ENCODE measurements around the gene SNU13.
"Not testable (repeated sequence)": the region's sequence is repeated elsewhere in the genome, so short reads cannot be mapped to it uniquely, and the experiment has no call there.

SNU13 gene

GRCh38 chr22:41697126-41697775 is 8.6 kb upstream of the SNU13 start:
- Histone ChIP-seq H3K9me3 (replicated peaks; ENCODE audit: low read length) (no peaks in the 10 kb centered on the region), H3K4me3 (ENCODE audit: low read length) (peak overlapping the region; percentile 34), H3K4me1 (ENCODE audit: control insufficient read depth, insufficient read depth, low read length) (peaks cover 14% of the 10 kb centered on the region), H3K36me3 (ENCODE audit: insufficient read depth, low read length) (peaks cover 9% of the 10 kb centered on the region), H3K9ac (ENCODE audit: low read depth, low read length) (peak overlapping the region; percentile 19), H3K27me3 (ENCODE audit: control insufficient read depth, insufficient read depth, low read length) (no peaks in the 10 kb centered on the region), H3K4me2 (ENCODE audit: low read length) (peak overlapping the region; percentile 69)

GRCh38 chr22:41696703-41697102 is 8.0 kb upstream of the SNU13 start:
- H3K4me2 ChIP-seq (ENCODE audit: low read length), result no peak overlapping the region
- peak overlapping the region; percentile 19 for H3K9ac ChIP-seq (ENCODE audit: low read depth, low read length)
- H3K9me3 ChIP-seq (replicated peaks; ENCODE audit: low read length), result no peaks in the 10 kb centered on the region
- peaks cover 14% of the 10 kb centered on the region for H3K4me1 ChIP-seq (ENCODE audit: control insufficient read depth, insufficient read depth, low read length)
- H3K36me3 ChIP-seq (ENCODE audit: insufficient read depth, low read length), result peaks cover 9% of the 10 kb centered on the region
- H3K27me3 ChIP-seq (ENCODE audit: control insufficient read depth, insufficient read depth, low read length), result no peaks in the 10 kb centered on the region
- no peak overlapping the region for H3K4me3 ChIP-seq (ENCODE audit: low read length)

- H3K4me1 ChIP-seq (ENCODE audit: control insufficient read depth, insufficient read depth, low read length), result peaks cover 14% of the 10 kb centered on the region
- H3K4me3 ChIP-seq (ENCODE audit: low read length), result no peak overlapping the region
- no peak overlapping the region for H3K4me2 ChIP-seq (ENCODE audit: low read length)
- no peaks in the 10 kb centered on the region for H3K9me3 ChIP-seq (replicated peaks; ENCODE audit: low read length)
- no peaks in the 10 kb centered on the region for H3K27me3 ChIP-seq (ENCODE audit: control insufficient read depth, insufficient read depth, low read length)
- H3K9ac ChIP-seq (ENCODE audit: low read depth, low read length), result no peak overlapping the region
- H3K36me3 ChIP-seq (ENCODE audit: insufficient read depth, low read length), result peaks cover 9% of the 10 kb centered on the region
These were observed 6.5 kb upstream of the SNU13 start for GRCh38 chr22:41695211-41695610.

- no peaks in the 10 kb centered on the region for H3K4me1 ChIP-seq (ENCODE audit: control insufficient read depth, insufficient read depth, low read length)
These were observed 1.8 kb upstream of the SNU13 start for GRCh38 chr22:41690476-41690875.

GRCh38 chr22:41687901-41688364 is 734 bp downstream of the SNU13 start:
- peak overlapping the region; percentile 91 for H3K4me3 ChIP-seq (ENCODE audit: low read length)
- H3K4me1 ChIP-seq (ENCODE audit: control insufficient read depth, insufficient read depth, low read length), result no peaks in the 10 kb centered on the region
- H3K4me2 ChIP-seq (ENCODE audit: low read length), result peak overlapping the region; percentile 82
- no peaks in the 10 kb centered on the region for H3K27me3 ChIP-seq (ENCODE audit: control insufficient read depth, insufficient read depth, low read length)
- no peaks in the 10 kb centered on the region for H3K36me3 ChIP-seq (ENCODE audit: insufficient read depth, low read length)
- no peaks in the 10 kb centered on the region for H3K9me3 ChIP-seq (replicated peaks; ENCODE audit: low read length)
- H3K9ac ChIP-seq (ENCODE audit: low read depth, low read length), result peak overlapping the region; percentile 95

More at GRCh38 chr22:41690476-41690875, 1.8 kb upstream of the SNU13 start:
- Histone ChIP-seq H3K27me3 (ENCODE audit: control insufficient read depth, insufficient read depth, low read length) (no peaks in the 10 kb centered on the region), H3K9ac (ENCODE audit: low read depth, low read length) (no peak overlapping the region), H3K36me3 (ENCODE audit: insufficient read depth, low read length) (peaks cover 9% of the 10 kb centered on the region), H3K9me3 (replicated peaks; ENCODE audit: low read length) (no peaks in the 10 kb centered on the region), H3K4me3 (ENCODE audit: low read length) (no peak overlapping the region), H3K4me2 (ENCODE audit: low read length) (no peak overlapping the region)

- peak overlapping the region; percentile 95 for H3K9ac ChIP-seq (ENCODE audit: low read depth, low read length)
- not testable (repeated sequence) for H3K27me3 ChIP-seq (ENCODE audit: control insufficient read depth, insufficient read depth, low read length); H3K9me3 ChIP-seq (replicated peaks; ENCODE audit: low read length); H3K36me3 ChIP-seq (ENCODE audit: insufficient read depth, low read length); H3K4me1 ChIP-seq (ENCODE audit: control insufficient read depth, insufficient read depth, low read length)
- H3K4me3 ChIP-seq (ENCODE audit: low read length), result peak overlapping the region; percentile 91
- H3K4me2 ChIP-seq (ENCODE audit: low read length), result peak overlapping the region; percentile 82
These were observed 1.8 kb downstream of the SNU13 start for GRCh38 chr22:41686890-41687289.

GRCh38 chr22:41684194-41684593 is 4.5 kb downstream of the SNU13 start:
- H3K36me3 ChIP-seq (ENCODE audit: insufficient read depth, low read length), result peaks cover 14% of the 10 kb centered on the region
- H3K4me1 ChIP-seq (ENCODE audit: control insufficient read depth, insufficient read depth, low read length), result no peaks in the 10 kb centered on the region
- H3K27me3 ChIP-seq (ENCODE audit: control insufficient read depth, insufficient read depth, low read length), result no peaks in the 10 kb centered on the region
- no peak overlapping the region for H3K4me3 ChIP-seq (ENCODE audit: low read length)
- no peak overlapping the region for H3K9ac ChIP-seq (ENCODE audit: low read depth, low read length)
- H3K9me3 ChIP-seq (replicated peaks; ENCODE audit: low read length), result no peaks in the 10 kb centered on the region
- H3K4me2 ChIP-seq (ENCODE audit: low read length), result no peak overlapping the region

- no peak overlapping the region for H3K9ac ChIP-seq (ENCODE audit: low read depth, low read length)
- H3K4me1 ChIP-seq (ENCODE audit: control insufficient read depth, insufficient read depth, low read length), result no peaks in the 10 kb centered on the region
- H3K36me3 ChIP-seq (ENCODE audit: insufficient read depth, low read length), result peaks cover 17% of the 10 kb centered on the region
- H3K9me3 ChIP-seq (replicated peaks; ENCODE audit: low read length), result no peaks in the 10 kb centered on the region
- H3K4me3 ChIP-seq (ENCODE audit: low read length), result no peak overlapping the region
- H3K4me2 ChIP-seq (ENCODE audit: low read length), result no peak overlapping the region
- no peaks in the 10 kb centered on the region for H3K27me3 ChIP-seq (ENCODE audit: control insufficient read depth, insufficient read depth, low read length)
These were observed 5.1 kb downstream of the SNU13 start for GRCh38 chr22:41683616-41684015.

- Histone ChIP-seq H3K4me1 (ENCODE audit: control insufficient read depth, insufficient read depth, low read length) (no peaks in the 10 kb centered on the region), H3K9me3 (replicated peaks; ENCODE audit: low read length) (no peaks in the 10 kb centered on the region), H3K4me3 (ENCODE audit: low read length) (no peak overlapping the region), H3K9ac (ENCODE audit: low read depth, low read length) (peak overlapping the region; percentile 93), H3K36me3 (ENCODE audit: insufficient read depth, low read length) (peaks cover 22% of the 10 kb centered on the region), H3K4me2 (ENCODE audit: low read length) (peak overlapping the region; percentile 86), H3K27me3 (ENCODE audit: control insufficient read depth, insufficient read depth, low read length) (no peaks in the 10 kb centered on the region)
These were observed 5.6 kb downstream of the SNU13 start for GRCh38 chr22:41683052-41683451.

- no peaks in the 10 kb centered on the region for H3K9me3 ChIP-seq (replicated peaks; ENCODE audit: low read length)
- H3K27me3 ChIP-seq (ENCODE audit: control insufficient read depth, insufficient read depth, low read length), result no peaks in the 10 kb centered on the region
- peak overlapping the region; percentile 93 for H3K9ac ChIP-seq (ENCODE audit: low read depth, low read length)
- H3K4me1 ChIP-seq (ENCODE audit: control insufficient read depth, insufficient read depth, low read length), result no peaks in the 10 kb centered on the region
- peak overlapping the region; percentile 86 for H3K4me2 ChIP-seq (ENCODE audit: low read length)
- peak overlapping the region; percentile 94 for H3K4me3 ChIP-seq (ENCODE audit: low read length)
- H3K36me3 ChIP-seq (ENCODE audit: insufficient read depth, low read length), result peaks cover 22% of the 10 kb centered on the region
These were observed 6.4 kb downstream of the SNU13 start for GRCh38 chr22:41682033-41682807.

- Histone ChIP-seq H3K4me1 (ENCODE audit: control insufficient read depth, insufficient read depth, low read length) (no peaks in the 10 kb centered on the region), H3K27me3 (ENCODE audit: control insufficient read depth, insufficient read depth, low read length) (no peaks in the 10 kb centered on the region), H3K36me3 (ENCODE audit: insufficient read depth, low read length) (peaks cover 22% of the 10 kb centered on the region), H3K4me3 (ENCODE audit: low read length) (peak overlapping the region; percentile 94), H3K9ac (ENCODE audit: low read depth, low read length) (peak overlapping the region; percentile 93), H3K9me3 (replicated peaks; ENCODE audit: low read length) (no peaks in the 10 kb centered on the region), H3K4me2 (ENCODE audit: low read length) (peak overlapping the region; percentile 86)
These were observed 7.1 kb downstream of the SNU13 start for GRCh38 chr22:41681616-41682015.

Data from skeletal muscle satellite cell (primary cell).